ENCODE measurements around the gene SYVN1.

DNA sequence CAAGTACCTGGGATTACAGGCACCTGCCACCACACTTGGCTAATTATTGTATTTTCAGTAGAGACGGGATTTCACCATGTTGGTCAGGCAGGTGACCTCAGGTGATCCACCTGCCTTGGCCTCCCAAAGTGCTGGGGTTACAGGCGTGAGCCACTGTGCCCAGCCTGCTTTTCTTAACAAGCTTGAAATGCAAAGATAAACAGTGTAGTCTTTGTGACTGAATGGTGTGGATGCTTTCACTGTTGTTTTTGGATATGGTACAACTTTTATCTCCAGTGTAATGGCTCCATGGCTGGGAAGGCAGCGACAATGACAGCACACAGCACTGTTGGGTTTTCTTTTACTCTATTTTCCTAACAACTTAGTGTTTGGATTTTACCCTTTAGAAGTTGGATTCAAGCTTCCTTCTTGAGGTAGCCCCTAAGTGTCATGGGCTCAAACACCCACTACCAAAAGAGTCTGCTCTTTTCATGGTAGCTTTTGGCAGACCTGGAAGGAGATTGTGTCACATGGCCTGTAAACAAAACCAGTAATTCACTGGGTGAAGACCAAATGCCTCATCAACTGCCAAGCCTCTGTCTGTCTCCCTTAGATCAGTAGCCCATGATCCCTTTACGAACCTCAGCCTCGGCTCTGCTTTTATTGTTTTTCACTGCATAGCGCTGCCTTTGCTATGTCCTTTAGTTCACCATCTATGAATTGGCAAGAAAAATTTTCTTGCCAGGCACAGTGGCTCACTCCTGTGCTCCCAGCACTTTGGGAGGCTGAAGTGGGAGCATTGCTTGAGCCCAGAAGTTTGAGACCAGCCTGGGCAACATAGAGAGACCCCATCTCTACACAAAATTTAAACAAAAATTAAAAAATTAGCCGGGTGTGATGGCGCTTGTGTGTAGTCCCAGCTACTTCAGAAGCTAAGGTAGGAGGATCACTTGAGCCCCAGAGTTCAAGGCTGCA, 31.9 kb downstream of the SYVN1 start:
- TF ChIP-seq, protein P1, sequence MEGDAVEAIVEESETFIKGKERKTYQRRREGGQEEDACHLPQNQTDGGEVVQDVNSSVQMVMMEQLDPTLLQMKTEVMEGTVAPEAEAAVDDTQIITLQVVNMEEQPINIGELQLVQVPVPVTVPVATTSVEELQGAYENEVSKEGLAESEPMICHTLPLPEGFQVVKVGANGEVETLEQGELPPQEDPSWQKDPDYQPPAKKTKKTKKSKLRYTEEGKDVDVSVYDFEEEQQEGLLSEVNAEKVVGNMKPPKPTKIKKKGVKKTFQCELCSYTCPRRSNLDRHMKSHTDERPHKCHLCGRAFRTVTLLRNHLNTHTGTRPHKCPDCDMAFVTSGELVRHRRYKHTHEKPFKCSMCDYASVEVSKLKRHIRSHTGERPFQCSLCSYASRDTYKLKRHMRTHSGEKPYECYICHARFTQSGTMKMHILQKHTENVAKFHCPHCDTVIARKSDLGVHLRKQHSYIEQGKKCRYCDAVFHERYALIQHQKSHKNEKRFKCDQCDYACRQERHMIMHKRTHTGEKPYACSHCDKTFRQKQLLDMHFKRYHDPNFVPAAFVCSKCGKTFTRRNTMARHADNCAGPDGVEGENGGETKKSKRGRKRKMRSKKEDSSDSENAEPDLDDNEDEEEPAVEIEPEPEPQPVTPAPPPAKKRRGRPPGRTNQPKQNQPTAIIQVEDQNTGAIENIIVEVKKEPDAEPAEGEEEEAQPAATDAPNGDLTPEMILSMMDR (IDR thresholded peaks at IDR 0.05): no peak
- no peak for TF ChIP-seq POLR2AphosphoS5 (IDR thresholded peaks at IDR 0.05)
